Measurements from ENCODE around the gene PDE1A. TPM values are rescaled to one million over a fixed set of nuclear protein-coding genes. Genes with fewer than 3 reads are reported as not detected.
"Not testable (repeated sequence)": the region's sequence is repeated elsewhere in the genome, so short reads cannot be mapped to it uniquely, and the experiment has no call there.

The PDE1A gene
- total RNA-seq, 3 donors from 2014 or later: 4.3 to 7.9 (median 5.6) TPM

DNA sequence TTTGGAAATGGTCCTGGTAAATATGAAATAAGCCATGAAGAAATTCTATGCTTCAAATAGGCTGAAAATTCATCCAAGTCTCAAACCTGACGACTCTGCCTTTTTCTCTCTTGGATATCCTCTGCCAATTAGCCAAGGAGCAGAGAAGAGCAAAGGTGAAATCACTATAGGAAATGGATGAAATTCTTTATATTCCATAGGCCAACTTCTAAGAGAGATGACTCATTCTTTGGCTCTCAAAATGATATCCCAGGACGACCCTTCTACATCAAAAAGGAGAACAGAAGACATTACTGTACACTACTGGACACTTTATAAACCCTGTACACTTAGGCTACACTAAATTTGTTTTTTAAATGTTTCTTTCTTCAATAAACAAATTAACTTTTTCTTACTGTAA lies 22.7 kb downstream of the PDE1A start:
- Histone ChIP-seq H3K27me3 (no peaks in the 10 kb centered on the region), H3K36me3 (peaks cover 4% of the 10 kb centered on the region), H3K9me3 (no peaks in the 10 kb centered on the region), H3K4me1 (no peaks in the 10 kb centered on the region), H3K4me3 (no peak overlapping the region), H3K27ac (no peak overlapping the region)
- DNase-seq (ENCODE audit: low spot score in 2 of 2): no peak
- no peak for TF ChIP-seq CTCF (IDR thresholded peaks at IDR 0.05)
- TF ChIP-seq POLR2AphosphoS5 (IDR thresholded peaks at IDR 0.05): no peak
- TF ChIP-seq POLR2A (IDR thresholded peaks at IDR 0.05): no peak
- intact Hi-C loops (cut with DNase I; ENCODE audit: low total_unique reads): loop anchor here (10.0 kb wide), 1 partner anchor 1639 kb away; no protein-coding TSS in a partner anchor

GRCh38 chr2:182393270-182393760 lies 33.5 kb downstream of the PDE1A start:
- H3K36me3 ChIP-seq: no peaks in the 10 kb centered on the region
- intact Hi-C loops (cut with DNase I; ENCODE audit: low total_unique reads): no loop called here
- H3K27ac ChIP-seq: no peak overlapping the region
- TF ChIP-seq POLR2AphosphoS5 (IDR thresholded peaks at IDR 0.05) (no peak), CTCF (IDR thresholded peaks at IDR 0.05) (no peak), POLR2A (IDR thresholded peaks at IDR 0.05) (no peak)
- no peak for DNase-seq (ENCODE audit: low spot score in 2 of 2)
- H3K4me3 ChIP-seq: no peak overlapping the region
- no peaks in the 10 kb centered on the region for H3K27me3 ChIP-seq
- no peaks in the 10 kb centered on the region for H3K4me1 ChIP-seq
- H3K9me3 ChIP-seq: no peaks in the 10 kb centered on the region

- Histone ChIP-seq H3K36me3 (no peaks in the 10 kb centered on the region), H3K4me3 (no peak overlapping the region), H3K27ac (no peak overlapping the region), H3K27me3 (no peaks in the 10 kb centered on the region), H3K4me1 (no peaks in the 10 kb centered on the region), H3K9me3 (peaks cover 0 to 3% of the 10 kb centered on the region in 2 donors)
- no peak for TF ChIP-seq POLR2A (IDR thresholded peaks at IDR 0.05)
- intact Hi-C loops (cut with DNase I; ENCODE audit: low total_unique reads): no loop called here
- DNase-seq (ENCODE audit: low spot score in 2 of 2): no peak
Observed at GRCh38 chr2:182391443-182391842, 35.4 kb downstream of the PDE1A start.

DNA sequence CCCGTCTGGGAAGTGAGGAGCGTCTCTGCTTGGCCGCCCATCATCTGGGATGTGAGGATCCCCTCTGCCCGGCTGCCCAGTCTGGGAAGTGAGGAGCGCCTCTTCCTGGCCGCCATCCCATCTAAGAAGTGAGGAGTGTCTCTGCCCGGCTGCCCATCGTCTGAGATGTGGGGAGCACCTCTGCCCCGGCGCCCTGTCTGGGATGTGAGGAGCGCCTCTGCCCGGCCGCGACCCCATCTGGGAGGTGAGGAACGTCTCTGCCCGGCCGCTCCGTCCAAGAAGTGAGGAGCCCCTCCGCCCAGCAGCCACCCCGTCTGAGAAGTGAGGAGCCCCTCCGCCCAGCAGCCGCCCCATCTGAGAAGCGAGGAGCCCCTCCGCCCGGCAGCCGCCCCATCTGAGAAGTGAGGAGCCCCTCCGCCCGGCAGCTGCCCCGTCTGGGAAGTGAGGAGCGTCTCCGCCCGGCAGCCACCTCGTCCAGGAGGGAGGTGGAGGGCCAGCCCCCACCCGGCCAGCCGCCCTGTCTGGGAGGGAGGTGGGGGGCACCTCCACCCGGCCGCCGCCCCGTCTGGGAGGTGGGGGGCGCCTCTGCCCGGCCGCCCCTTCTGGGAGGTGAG lies 40.5 kb downstream of the PDE1A start:
- DNase-seq (ENCODE audit: low spot score in 2 of 2); intact Hi-C loops (cut with DNase I; ENCODE audit: low total_unique reads); H3K4me3 ChIP-seq; H3K36me3 ChIP-seq; H3K27me3 ChIP-seq; H3K4me1 ChIP-seq; H3K27ac ChIP-seq: not testable (repeated sequence)
- H3K9me3 ChIP-seq: peaks cover 8 to 12% of the 10 kb centered on the region in 2 donors

DNA sequence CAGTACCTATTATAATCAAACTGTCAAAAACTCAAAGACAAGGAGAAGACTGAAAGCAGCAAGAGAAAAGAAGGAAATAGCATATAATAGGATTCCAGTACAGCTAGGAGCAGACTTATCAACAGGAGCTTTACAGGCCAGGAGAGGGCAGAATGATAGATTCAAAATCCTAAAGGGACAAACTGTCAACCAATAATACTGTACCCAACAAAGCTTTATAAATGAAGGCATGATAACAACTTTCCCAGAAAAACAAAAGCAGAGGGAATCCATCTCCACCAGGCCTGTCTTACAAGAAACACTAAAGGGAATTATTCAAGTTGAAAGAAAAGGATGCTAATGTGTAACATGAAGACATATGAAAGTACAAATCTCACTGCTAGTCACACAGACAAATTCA lies 42.0 kb downstream of the PDE1A start:
- no peak for DNase-seq (ENCODE audit: low spot score in 2 of 2)
- Histone ChIP-seq H3K4me3 (no peak overlapping the region), H3K4me1 (no peaks in the 10 kb centered on the region), H3K27ac (no peak overlapping the region), H3K9me3 (peaks cover 8 to 12% of the 10 kb centered on the region in 2 donors), H3K27me3 (no peaks in the 10 kb centered on the region), H3K36me3 (no peaks in the 10 kb centered on the region)
- intact Hi-C loops (cut with DNase I; ENCODE audit: low total_unique reads): no loop called here
- TF ChIP-seq POLR2A (IDR thresholded peaks at IDR 0.05) (no peak), POLR2AphosphoS5 (IDR thresholded peaks at IDR 0.05) (no peak), CTCF (IDR thresholded peaks at IDR 0.05) (no peak)

GRCh38 chr2:182381225-182381624 lies 45.6 kb downstream of the PDE1A start:
- no peak overlapping the region for H3K27ac ChIP-seq
- DNase-seq (ENCODE audit: low spot score in 2 of 2): no peak

More at GRCh38 chr2:182381225-182381624, 45.6 kb downstream of the PDE1A start:
- H3K9me3 ChIP-seq: peaks cover 6 to 21% of the 10 kb centered on the region in 2 donors
- no peak overlapping the region for H3K4me3 ChIP-seq
- H3K27me3 ChIP-seq: no peaks in the 10 kb centered on the region
- intact Hi-C loops (cut with DNase I; ENCODE audit: low total_unique reads): no loop called here
- no peaks in the 10 kb centered on the region for H3K4me1 ChIP-seq
- TF ChIP-seq CTCF (IDR thresholded peaks at IDR 0.05) (no peak), POLR2AphosphoS5 (IDR thresholded peaks at IDR 0.05) (no peak), POLR2A (IDR thresholded peaks at IDR 0.05) (no peak)
- no peaks in the 10 kb centered on the region for H3K36me3 ChIP-seq

All from breast epithelium (tissue), 4 donors.